ENCODE measurements around the gene PROCA1.

PROCA1 gene

GRCh38 chr17:28711723-28712031 lies at the start of gene PROCA1:
PROCA1 (minus strand) TSS chr17:28711888; CDS start chr17:28711660, 228 bp downstream.
- DNase-seq = no peak

DNA sequence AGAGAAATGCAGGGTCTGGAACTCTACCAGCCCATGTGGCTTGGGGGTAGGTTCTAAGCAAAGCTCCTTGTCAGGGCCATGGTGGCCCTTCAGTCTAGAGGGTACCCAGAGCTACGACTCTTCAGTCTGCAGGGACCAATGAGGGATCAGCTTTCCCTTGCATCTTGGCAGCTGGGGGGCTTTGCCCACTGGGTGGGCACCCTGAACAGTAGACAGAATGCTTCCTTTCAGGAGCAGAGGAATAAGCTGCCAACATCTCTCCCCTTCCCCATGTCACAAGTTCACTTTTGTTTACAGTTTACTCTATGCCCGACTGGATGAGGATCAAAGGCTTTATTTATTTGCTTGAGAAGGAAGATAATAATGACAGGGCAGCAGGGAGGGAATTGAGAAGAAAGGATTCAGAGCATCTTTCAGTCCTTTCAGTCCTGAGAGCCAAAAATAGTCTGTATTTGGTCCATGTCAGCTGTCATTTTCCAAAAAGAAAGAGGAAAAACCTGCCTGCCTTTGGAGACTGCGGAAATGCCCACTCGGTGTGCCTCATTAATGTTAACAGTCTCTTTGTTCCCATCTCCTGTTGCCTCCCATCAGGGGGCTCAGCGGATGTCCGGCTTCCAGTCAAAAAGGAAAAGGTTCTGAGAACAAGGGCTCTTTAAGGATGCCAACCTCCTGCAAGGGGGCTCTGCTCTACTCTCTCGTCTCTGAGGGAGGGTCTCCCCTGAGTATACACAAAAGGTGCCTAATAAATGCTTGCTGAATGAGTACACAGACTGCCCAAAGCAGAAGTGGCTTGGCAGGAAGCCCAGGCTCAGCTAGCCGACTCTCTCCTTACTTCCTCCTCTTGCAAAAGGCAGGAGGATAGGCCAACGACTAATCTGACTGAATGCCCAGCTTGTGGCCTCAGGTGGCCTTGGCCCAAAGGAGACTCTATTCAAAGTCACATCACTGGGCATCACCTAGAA lies 49.2 kb upstream of the PROCA1 start:
- DNase-seq = no peak

- DNase-seq = no peak
Measured at GRCh38 chr17:28759256-28759865, 47.7 kb upstream of the PROCA1 start.

- DNase-seq = no peak
Measured at GRCh38 chr17:28758411-28759121, 46.9 kb upstream of the PROCA1 start.

GRCh38 chr17:28756049-28756804 lies 44.5 kb upstream of the PROCA1 start:
- no peak for DNase-seq

GRCh38 chr17:28755486-28755885 lies 43.8 kb upstream of the PROCA1 start:
- no peak for DNase-seq

DNA sequence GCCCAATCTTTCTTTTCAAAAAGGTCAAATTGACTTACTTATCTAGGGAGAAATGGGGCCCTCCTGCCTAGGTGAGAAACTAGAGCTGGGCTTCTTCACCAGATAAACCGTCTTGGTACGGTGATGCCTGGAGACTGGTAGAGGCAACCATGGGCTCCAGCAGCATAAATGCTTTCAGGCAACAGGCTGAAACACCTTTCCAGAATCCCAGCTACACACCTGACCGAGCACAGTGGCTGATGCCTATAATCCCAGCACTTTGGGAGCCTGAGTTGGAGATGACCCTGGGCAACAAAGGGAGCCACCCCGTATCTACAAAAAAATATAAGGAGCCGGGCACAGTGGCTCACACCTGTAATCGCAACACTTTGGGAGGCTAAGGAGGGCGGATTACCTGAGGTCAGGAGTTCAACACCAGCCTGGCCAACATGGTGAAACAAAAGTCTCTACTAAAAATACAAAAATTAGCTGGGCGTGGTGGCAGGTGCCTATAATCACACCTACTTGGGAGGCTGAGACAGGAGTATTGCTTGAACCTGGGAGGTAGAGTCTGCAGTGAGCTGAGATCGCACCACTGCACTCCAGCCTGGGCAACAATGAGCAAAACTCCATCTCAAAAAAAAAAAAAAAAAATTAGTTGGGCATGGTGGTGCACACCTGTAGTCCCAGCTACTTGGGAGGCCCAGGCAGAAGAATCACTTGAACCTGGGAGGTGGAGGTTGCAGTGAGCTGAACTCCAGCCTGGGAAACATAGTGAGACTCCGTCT lies 40.1 kb upstream of the PROCA1 start:
- DNase-seq = no peak

DNA sequence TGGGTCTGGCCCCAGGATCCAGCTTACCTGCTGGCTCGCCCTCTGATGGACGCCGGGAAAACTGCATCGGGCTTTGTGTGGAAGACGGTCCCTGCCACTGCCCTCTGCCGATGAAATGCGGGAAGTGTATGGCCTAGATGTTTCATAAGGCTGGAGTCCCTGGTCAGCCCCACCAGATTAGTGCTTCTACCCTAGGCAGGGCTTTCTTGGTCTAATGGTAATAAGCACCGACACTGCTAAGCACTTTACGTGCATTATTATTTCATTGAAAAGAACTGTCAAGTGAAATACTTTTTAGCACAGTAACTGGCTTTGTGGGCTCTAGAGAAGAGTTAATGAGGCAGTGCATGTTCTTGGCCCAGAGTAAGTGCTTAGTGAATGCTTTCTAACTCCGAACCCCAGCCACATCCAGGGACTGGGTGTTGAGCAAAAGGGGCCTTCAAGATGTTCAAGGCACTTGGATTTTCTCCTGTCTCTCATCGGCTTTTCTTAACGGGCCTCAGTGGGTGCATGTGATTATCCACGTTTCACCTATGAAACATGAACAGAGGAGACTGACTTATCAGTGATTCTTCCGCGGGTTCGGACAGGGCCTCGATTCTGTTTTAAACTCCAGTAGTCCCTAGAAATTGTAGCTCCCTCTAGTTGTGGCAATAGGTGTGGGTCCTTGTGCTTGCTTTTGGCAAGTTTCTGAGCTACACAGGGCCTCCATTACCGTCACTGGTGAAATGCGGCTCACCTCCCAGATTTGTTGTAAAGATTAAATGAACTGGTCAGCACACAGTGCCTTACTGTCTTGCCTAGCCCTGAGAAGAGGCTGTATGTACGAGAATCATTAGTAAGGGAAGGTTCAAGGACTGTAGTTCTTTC lies 38.7 kb upstream of the PROCA1 start:
- DNase-seq = peak; percentile 69

- no peak for DNase-seq
Measured at GRCh38 chr17:28749516-28750177, 38.0 kb upstream of the PROCA1 start.

DNA sequence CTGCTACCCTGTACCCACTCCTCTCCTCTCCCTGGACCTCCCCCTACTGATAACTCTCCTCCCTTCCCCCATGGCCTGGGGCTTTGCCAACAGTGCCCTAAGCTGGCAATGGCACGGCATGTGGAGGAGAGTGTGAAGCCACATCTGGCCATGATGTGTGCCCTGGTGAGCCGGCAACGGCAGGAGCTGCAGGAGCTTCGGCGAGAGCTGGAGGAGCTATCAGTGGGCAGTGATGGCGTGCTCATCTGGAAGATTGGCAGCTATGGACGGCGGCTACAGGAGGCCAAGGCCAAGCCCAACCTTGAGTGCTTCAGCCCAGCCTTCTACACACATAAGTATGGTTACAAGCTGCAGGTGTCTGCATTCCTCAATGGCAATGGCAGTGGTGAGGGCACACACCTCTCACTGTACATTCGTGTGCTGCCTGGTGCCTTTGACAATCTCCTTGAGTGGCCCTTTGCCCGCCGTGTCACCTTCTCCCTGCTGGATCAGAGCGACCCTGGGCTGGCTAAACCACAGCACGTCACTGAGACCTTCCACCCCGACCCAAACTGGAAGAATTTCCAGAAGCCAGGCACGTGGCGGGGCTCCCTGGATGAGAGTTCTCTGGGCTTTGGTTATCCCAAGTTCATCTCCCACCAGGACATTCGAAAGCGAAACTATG lies 37.3 kb upstream of the PROCA1 start:
- DNase-seq = no peak

GRCh38 chr17:28747801-28748750 lies 36.4 kb upstream of the PROCA1 start:
- DNase-seq = no peak

DNA sequence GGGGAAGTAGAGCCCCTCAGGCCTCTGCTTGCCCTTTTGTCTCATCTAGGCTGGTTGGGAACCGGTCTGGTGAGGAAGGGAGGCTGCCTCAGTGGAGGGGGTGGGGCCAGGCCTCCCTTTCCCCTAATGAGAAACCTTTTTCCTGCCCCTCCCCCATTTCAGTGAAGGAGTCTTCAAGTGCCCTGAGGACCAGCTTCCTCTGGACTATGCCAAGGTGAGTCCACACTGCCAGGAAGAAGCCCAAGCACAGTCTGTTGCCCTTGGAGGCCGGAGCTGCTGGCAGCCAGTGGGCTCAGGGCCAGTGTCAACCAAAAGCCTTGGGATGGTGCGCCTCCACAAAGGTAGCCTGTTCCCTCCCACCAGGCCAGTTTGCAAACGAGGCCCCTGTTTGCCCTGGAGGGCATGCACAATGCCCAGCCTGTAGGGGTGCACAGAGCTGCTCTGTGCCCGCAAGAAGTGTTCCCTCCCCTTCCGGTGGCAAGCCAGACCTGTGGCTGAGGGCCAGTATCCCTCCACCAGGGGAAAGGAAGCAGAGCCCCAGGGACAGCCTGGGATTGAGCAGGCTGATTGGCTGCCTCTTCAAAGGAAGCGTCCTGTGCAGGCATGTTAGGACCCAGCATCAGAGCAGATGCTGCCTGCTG lies 35.5 kb upstream of the PROCA1 start:
- DNase-seq = peak; percentile 20

GRCh38 chr17:28746611-28747050 lies 34.9 kb upstream of the PROCA1 start:
- DNase-seq = peak; percentile 84

GRCh38 chr17:28745786-28746411 lies 34.2 kb upstream of the PROCA1 start:
- no peak for DNase-seq

DNA sequence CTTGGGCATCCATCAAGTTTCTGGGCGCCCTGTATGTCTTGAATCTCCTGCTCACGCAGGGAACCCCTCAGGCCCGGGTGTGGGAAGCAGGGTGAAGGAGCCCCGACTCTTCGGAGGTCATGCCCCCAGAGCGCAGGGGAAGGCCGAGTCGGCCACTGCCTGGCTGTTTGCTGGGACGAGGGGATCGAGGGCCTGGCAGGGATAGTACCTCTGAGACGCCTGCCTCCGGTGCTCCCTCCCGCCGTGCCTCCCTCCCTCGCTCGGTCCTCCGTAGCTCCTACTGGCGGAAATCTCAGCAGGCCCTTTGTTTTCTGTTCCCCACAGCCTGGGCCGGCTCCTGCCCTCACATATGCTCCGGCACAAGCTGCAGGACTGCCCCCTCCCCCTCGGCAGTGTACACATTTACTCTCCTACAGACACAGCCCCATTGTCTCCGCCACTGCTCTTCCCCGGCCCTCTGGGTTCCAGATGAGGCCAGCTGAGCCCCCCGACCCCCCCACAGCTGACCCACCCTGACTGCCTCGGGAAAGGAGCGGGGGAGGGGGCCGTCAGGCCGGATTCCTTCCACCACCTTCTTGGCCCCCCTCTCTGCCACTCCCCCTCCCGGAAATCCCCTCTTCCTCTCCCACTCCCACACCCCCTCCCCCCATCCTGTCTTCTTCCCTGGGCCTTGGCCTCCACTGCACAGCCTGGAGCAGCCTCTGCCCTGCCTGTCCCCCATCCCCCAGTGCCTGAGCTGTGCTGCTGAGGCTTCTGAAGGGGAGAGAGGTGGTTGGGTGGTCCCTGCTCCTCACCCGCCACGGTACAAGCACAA lies 33.5 kb upstream of the PROCA1 start:
- DNase-seq = peak; percentile 12

DNA sequence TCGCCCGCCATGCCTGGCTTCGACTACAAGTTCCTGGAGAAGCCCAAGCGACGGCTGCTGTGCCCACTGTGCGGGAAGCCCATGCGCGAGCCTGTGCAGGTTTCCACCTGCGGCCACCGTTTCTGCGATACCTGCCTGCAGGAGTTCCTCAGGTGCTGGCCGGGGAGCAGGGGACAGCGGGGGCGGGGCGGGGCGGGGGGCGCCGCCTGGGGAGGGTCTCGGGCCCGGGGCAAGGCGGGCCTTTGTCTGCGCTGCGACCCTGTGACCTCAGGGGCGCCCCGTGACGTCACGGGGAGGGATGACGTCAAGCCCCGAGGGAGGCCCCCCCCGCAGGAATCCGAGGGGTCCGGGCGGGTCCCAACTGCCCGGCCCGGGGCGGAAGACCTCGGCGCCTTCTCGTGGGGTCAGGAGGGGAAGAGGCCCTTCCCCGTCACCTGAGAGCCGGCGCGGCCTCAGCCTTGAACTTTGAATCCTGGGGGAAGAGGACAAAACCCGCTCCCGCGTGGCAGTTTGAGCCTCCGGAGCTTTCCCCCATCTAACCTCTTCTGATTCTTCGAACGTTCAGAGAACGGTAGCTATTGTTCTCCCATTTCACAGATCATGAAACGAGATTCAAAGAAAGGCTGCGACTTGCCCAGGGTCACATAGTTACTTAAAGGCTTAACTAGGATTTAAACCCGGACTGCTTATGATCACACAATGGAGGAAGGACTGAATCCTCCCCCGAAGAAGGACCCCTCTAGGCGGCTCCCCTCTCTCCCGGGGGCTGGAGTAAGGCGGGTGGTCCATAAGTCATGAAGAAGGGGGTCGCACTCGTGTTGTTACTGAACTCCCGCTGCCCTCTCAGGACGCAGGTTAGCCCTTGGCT lies 32.6 kb upstream of the PROCA1 start:
- no peak for DNase-seq

Measured in NCI-H524 treated with DMSO at 0.1 percent for 48 hours (cell line).